SIG-M5 (cell line): ENCODE measurements around the gene ARID5A.

Experiments
- DNase-seq: peaks from one replicate; lab custom pipeline; 2025; lab: John Stamatoyannopoulos, UW

ARID5A gene

GRCh38 chr2:96601382-96602292, 65.1 kb downstream of the ARID5A start:
- DNase-seq = no peak
